ENCODE results near the gene ITGB1BP1. TPM values are rescaled to one million over a fixed set of nuclear protein-coding genes. Genes with fewer than 3 reads are reported as not detected.

ITGB1BP1 gene
- total and polyA plus RNA-seq, 2 of the 13 experiments (the other 11 are each of a cell fraction or from before 2014, with no cell fraction given) = 106 to 108 TPM

DNA sequence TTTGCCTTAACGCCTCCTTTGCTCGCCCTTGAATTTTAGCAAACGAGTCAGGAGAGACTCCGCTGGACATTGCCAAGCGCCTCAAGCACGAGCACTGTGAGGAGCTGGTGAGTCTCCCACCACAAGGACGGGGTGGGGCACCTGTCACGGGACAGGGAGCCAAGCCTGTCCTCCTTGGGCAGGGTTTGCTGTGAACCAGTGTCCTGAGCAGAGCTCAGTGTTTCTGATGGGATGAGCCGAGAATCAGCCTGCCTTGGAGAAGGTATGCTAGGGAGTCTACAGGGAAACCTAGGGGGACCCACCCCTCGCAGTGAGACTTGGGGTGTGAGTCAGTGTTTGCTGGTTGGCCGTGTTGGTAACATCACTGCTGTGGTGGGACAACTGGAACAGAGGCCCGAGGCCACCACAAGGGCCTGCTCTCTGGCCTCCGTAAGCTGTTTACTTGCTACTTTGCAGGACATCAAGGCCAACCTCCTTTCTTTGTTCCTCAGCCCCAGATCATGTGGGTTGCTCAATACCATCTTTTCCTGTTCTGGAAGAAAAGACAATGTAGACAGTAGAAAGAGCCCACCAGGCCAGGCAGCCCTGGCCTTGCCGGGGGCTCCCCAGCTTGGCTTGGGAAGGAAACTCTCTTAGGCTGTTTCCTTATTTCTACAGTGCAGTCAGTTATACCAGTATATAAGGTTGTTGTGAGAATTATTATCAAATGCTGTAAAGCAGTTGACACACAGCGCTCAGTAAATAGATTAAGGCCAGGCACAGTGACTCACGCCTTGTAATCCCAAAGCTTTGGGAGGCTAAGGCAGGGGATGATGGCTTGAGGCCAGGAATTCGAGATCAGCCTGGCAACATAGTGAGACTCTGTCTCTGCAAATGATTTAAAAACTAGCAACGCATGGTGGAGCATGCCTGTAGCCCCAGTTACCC, 42.4 kb downstream of the ITGB1BP1 start (continued):
- TF ChIP-seq PBX3 (CRISPR knock-in tag; IDR thresholded peaks at IDR 0.05; ENCODE audit: borderline replicate concordance) (no peak), UBTF (CRISPR knock-in tag; IDR thresholded peaks at IDR 0.05) (0 out of 2 replicates have a peak, but pooled peaks have one; percentile 33), SETDB1 (CRISPR knock-in tag; IDR thresholded peaks at IDR 0.05; ENCODE audit: borderline replicate concordance) (no peak), CAMTA2 (CRISPR knock-in tag; IDR thresholded peaks at IDR 0.05; ENCODE audit: borderline replicate concordance) (no peak), ZFX (CRISPR knock-in tag; IDR thresholded peaks at IDR 0.05; ENCODE audit: low read depth) (peak; percentile 83), GABPA (IDR thresholded peaks at IDR 0.05; ENCODE audit: low read depth, low read length) (no peak), GABPA (CRISPR knock-in tag; IDR thresholded peaks at IDR 0.05; ENCODE audit: low read depth) (peak; percentile 35), MEIS1 (CRISPR knock-in tag; IDR thresholded peaks at IDR 0.05; ENCODE audit: borderline replicate concordance) (peak; percentile 41; the same call in 1 of the 2 replicates), ZBTB8A (CRISPR knock-in tag; IDR thresholded peaks at IDR 0.05; ENCODE audit: borderline replicate concordance, low read depth) (no peak), KLF12 (CRISPR knock-in tag; IDR thresholded peaks at IDR 0.05; ENCODE audit: borderline replicate concordance) (no peak), ZNF781 (CRISPR knock-in tag; IDR thresholded peaks at IDR 0.05; ENCODE audit: borderline replicate concordance, not compliant biosample characterization) (no peak), ZBTB20 (CRISPR knock-in tag; IDR thresholded peaks at IDR 0.05; ENCODE audit: borderline replicate concordance, low read depth) (peak; percentile 52; the same call in 1 of the 2 replicates), LCORL (IDR thresholded peaks at IDR 0.05) (no peak), LCORL (CRISPR knock-in tag; IDR thresholded peaks at IDR 0.05) (peak; percentile 52; the same call in 1 of the 2 replicates), SP5 (CRISPR knock-in tag; IDR thresholded peaks at IDR 0.05; ENCODE audit: borderline replicate concordance, low read depth) (peak; percentile 55; the same call in 1 of the 2 replicates)
- TF ChIP-seq, protein P1, sequence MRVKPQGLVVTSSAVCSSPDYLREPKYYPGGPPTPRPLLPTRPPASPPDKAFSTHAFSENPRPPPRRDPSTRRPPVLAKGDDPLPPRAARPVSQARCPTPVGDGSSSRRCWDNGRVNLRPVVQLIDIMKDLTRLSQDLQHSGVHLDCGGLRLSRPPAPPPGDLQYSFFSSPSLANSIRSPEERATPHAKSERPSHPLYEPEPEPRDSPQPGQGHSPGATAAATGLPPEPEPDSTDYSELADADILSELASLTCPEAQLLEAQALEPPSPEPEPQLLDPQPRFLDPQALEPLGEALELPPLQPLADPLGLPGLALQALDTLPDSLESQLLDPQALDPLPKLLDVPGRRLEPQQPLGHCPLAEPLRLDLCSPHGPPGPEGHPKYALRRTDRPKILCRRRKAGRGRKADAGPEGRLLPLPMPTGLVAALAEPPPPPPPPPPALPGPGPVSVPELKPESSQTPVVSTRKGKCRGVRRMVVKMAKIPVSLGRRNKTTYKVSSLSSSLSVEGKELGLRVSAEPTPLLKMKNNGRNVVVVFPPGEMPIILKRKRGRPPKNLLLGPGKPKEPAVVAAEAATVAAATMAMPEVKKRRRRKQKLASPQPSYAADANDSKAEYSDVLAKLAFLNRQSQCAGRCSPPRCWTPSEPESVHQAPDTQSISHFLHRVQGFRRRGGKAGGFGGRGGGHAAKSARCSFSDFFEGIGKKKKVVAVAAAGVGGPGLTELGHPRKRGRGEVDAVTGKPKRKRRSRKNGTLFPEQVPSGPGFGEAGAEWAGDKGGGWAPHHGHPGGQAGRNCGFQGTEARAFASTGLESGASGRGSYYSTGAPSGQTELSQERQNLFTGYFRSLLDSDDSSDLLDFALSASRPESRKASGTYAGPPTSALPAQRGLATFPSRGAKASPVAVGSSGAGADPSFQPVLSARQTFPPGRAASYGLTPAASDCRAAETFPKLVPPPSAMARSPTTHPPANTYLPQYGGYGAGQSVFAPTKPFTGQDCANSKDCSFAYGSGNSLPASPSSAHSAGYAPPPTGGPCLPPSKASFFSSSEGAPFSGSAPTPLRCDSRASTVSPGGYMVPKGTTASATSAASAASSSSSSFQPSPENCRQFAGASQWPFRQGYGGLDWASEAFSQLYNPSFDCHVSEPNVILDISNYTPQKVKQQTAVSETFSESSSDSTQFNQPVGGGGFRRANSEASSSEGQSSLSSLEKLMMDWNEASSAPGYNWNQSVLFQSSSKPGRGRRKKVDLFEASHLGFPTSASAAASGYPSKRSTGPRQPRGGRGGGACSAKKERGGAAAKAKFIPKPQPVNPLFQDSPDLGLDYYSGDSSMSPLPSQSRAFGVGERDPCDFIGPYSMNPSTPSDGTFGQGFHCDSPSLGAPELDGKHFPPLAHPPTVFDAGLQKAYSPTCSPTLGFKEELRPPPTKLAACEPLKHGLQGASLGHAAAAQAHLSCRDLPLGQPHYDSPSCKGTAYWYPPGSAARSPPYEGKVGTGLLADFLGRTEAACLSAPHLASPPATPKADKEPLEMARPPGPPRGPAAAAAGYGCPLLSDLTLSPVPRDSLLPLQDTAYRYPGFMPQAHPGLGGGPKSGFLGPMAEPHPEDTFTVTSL (CRISPR knock-in tag; IDR thresholded peaks at IDR 0.05; ENCODE audit: borderline replicate concordance) = peak; percentile 86
- TF ChIP-seq, protein P2, sequence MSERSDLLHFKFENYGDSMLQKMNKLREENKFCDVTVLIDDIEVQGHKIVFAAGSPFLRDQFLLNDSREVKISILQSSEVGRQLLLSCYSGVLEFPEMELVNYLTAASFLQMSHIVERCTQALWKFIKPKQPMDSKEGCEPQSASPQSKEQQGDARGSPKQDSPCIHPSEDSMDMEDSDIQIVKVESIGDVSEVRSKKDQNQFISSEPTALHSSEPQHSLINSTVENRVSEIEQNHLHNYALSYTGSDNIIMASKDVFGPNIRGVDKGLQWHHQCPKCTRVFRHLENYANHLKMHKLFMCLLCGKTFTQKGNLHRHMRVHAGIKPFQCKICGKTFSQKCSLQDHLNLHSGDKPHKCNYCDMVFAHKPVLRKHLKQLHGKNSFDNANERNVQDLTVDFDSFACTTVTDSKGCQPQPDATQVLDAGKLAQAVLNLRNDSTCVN (CRISPR knock-in tag; IDR thresholded peaks at IDR 0.05; ENCODE audit: borderline replicate concordance) = 0 out of 2 replicates have a peak, but pooled peaks have one; percentile 14

Data from HepG2 (cell line).